Fibroblast of skin of scalp (primary cell): Measurements from ENCODE around the gene CPT1B. TPM values are rescaled to one million over a fixed set of nuclear protein-coding genes. Genes with fewer than 3 reads are reported as not detected.
"Not testable (repeated sequence)": the region's sequence is repeated elsewhere in the genome, so short reads cannot be mapped to it uniquely, and the experiment has no call there.

Experiments used
- DNase-seq: peaks from one replicate; pipeline ENCODE4 v3.0.0-alpha.2; 2013
- polyA plus RNA-seq, 2 experiments: library from polyadenylated mRNA; unstranded; fragments of 120-200 nt; gene quantifications; one replicate each; pipeline ENCODE4 v1.2.1, GENCODE V29; 2013; ENCODE audit not compliant: insufficient read length in 2 of 2

CPT1B gene
- 5.6 TPM for polyA plus RNA-seq (2013, experiment 1 of 2; ENCODE audit: insufficient read length)
- polyA plus RNA-seq (2013, experiment 2 of 2; ENCODE audit: insufficient read length): 5.9 TPM

GRCh38 chr22:50577987-50578775 lies at the start of gene CPT1B:
CPT1B (minus strand) TSS chr22:50578427; CDS start chr22:50577915, 512 bp downstream.
- DNase-seq: peak; percentile 44

- no peak for DNase-seq
These were observed 48.8 kb upstream of the CPT1B start for GRCh38 chr22:50626850-50627641.

DNA sequence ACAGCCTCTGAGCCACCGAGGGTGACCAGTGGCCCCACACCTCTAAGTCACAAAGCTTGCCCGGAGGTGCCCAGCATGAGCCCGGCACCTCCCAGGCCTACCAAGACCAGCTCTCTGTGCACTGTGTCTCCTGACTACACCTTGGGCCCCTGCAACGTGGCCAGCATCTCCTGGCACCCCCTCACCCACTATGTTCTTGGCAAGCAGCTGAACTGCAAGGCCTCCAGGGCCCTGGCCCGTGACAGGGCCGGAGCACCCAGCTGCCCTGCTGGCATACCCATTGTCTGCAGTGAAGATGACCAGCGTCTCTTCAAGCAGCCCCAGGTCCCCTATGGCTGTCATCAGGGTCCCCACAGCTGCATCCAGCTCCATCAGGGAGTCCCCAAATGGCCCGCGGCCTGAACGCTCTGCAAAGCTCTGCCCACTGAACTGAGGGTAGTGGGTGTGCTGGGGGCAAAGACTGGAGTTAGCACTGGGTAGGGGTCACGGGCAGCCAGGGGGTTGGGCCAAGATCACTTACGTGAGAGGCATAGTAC lies 48.2 kb upstream of the CPT1B start:
- DNase-seq: no peak

DNA sequence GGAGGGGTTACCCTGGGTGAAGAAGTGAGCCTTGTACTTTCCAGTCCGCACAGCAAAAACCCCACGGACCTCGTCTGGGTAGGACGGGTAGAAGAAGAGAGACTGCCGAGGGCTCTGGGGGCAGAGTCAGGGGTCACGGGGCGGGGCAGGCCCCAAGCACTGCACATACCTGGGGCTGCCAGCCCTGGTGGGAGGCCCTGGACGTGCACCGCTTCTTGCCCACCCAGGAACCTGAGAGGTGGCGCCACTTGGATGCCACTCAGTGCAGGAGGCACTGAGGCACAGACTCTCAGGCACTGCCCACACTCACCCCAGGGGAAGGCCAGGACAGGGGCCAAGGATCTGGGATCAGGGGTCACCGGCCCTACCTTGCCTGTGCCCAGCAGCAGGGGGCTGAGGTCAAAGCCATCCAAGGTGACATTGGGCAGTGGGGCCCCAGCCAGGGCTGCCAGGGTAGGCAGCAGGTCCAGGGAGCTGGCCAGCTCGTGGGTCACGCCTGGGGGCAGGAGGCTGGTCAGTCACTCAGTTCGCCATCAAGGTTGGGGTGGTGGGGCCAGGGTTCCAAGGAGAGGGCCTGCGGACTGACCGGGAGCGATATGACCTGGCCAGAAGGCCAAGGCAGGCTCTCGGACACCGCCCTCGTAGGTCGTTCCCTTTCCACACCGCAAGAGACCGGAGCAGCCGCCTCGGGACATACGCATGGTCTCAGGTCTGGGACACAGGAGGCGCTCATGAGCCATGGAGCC lies 47.5 kb upstream of the CPT1B start:
- DNase-seq: no peak

DNA sequence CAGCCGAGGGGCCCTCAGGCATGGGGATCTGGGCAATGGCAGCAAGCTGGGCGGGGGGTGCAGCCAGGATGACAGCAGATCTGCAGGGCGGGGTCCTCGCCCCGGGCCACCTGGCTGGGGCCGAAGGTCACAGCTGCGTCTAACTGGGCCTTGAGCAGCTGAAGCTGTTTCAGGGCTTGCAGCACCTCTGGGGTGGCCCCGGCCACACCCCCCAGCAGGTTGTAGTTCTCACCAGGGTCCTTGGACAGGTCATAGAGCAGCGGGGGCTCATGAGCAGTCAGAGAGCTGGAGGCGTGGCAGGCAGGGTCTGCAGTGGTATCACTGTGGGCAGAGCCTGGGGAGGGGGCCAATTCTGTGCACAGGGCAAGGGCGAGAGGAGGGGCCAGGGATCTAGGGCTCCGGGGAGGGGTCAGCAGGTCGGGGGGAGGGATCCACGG lies 46.9 kb upstream of the CPT1B start:
- no peak for DNase-seq

DNA sequence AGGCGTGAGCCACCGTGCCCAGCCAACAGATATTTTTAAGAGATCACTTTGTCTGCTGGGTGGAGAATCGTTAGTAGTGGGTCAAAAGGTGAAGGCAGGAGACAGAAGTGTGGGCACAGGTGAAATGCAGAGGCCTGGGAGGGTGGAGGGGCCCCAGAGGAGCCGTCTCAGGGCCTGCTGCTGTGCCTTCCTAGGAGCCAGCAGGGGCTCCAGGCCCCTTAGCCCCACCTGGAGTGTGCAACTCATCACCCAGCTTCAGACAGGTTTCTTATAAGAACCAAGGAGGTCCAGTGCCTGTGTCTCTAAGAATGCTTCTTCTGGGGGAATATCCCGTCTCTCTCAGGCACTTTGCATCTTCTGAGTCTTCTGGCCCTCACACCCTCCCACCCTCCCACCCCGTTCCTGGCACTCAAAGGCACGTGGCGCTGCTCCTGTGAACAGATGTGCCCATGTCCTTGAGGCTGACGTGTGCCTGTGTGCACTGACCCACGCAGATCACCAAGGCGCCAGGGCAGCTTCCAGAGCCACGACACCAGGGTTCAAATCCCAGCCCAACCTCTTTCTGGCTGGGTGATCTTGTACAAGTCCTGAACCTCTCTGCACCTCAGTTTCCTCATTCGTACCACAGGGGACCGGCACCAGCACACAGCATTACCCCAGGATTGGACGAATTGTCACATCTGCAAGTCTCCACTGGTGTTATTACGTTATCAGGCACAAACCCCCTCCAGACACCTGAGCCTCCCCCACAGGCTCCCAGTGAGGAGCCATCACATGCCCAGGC lies 46.3 kb upstream of the CPT1B start:
- DNase-seq: no peak

DNA sequence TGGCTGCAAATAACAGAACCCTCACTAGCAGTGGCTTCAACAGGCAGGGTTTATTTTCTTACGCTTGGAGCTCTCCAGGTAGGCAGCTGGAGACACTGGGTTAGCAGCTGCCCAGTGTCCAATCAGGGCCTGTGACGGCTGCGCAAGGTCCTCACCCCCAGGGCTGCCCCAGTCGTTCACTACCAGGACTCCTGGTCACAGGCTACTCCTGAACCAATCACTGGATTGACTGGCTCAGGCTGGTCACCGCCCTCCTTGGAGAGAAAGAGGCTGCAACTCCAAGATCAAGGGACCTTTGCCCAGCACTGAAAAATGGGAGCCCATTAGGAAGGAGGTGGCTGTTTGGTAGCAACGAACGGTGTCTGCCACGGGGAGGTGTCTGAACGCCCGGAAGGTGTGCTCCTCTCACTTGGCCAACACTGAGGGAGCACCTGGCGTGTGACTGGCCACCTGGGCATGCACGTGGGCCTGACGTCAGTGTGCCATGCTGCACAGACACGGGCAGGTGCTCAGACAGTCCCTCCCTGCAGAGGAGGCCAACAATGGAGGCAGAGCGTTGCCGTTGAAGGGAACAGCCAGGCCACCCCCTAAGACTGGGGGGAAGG lies 44.6 kb upstream of the CPT1B start:
- DNase-seq: no peak

GRCh38 chr22:50621948-50622722 lies 43.9 kb upstream of the CPT1B start:
- no peak for DNase-seq

DNA sequence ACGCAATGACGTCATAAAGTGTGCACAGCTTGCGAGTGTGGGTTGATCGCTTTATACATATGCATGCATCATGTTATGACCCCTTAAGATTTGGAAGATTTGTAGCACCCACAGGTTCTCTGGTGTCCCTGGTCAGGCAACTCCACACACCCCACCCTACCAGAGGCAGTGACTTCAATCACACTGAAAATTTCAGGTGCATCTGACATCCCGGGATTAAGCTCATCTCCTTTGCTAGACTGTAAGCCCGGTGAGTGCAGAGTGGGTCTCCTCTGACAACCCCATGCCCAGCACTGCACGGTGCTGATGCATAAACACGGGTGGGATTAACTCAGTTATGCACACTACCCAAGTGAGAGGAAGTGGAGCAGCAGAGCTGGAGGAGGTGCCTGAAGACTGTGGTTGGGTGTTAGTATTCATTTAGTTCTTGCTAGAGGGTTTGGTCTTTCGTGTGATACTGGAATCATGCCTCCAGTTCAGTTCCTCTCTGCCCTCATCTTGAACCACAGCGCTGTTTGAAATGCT lies 43.2 kb upstream of the CPT1B start:
- DNase-seq: no peak

DNA sequence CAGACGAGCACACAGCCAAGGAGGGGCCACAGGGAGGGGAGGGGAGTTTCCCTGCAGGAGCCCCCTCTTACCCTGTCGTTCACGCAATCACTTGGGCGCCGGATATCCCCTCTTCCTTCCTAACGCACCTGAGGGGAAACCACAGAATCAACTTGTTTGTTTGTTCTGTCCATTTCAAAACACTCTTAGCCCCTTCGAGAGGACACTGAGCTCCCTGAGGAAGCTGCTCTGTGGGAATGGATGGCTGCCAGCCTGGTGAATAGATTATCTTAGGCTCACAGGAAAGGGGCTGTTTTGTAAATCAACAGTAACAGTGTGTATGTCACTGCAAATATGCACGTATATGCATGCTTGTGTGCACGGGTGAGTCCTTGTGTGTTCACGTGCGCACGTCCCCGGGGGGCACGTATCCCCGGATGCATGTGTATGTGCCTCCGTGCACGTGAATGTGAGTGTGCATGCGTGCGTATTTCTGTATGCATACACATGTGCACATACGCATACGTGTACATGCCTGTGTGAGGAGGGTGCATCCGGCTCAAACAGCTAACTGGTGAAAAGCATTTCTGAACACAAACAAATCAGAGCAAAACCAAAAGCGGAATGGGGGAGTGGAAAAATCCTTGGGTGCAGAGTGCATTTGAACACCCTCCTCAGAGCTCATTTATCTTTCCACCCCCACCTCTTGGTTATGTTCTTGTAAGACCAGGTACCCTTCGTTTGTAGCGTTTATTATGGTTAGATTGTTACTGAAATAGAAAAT lies 42.5 kb upstream of the CPT1B start:
- DNase-seq: peak; percentile 11

DNA sequence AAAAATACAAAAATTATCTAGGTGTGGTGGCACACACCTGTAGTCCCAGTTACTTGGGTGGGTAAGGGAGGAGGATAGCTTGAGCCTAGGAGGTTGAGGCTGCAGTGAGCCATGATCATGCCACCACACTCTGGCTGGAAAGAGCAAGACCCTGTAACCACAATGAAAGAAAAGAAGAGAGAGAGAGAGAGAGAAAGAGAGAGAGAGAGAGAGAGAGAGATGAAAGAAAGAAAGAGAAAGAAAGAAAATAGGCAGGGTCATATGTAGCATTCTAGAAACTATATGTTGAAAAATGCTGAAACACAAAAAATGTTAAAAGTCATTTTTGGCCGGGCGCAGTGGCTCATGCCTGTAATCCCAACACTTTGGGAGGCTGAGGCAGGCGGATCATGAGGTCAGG lies 36.1 kb upstream of the CPT1B start:
- DNase-seq: not testable (repeated sequence)

DNA sequence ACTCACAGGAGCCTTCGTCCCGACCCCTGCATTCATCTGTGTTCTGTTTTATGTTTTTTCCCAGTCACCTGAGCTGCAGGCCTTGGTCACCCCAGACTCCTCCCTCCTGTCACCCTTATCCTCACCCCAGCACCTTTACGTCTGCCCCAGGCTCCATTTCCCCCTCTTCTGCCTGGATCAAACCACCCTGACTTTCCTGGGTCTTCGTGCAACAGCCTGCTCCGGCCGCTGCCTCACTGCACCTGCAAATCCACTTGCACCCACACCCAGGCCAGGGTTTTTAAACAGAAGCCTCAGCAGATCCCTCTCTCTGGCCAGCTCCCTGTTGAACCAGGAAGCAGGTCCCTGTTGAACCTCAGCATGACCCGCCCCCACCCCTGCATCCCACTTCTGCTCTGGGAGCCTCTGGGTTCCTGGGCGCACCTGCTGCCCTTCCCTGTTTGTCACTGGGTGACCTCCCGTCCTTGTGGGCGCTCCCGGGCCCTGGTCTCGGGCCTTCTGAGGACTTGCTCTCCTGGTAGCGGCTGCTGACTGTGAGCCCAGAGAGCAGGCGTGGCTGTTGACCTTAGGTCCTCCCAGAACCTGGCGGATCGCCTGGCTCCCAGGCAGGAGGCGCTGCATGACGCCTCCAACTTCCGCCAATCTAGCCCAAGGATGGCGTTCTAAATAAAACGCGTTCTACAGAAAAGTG lies 35.2 kb upstream of the CPT1B start:
- DNase-seq: no peak

GRCh38 chr22:50612528-50613221 lies 34.4 kb upstream of the CPT1B start:
- no peak for DNase-seq

- DNase-seq: no peak
These were observed 33.9 kb upstream of the CPT1B start for GRCh38 chr22:50612168-50612527.

GRCh38 chr22:50611341-50612060 lies 33.3 kb upstream of the CPT1B start:
- DNase-seq: no peak

- no peak for DNase-seq
These were observed 32.4 kb upstream of the CPT1B start for GRCh38 chr22:50610581-50610980.

- DNase-seq: no peak
These were observed 31.8 kb upstream of the CPT1B start for GRCh38 chr22:50610041-50610451.

GRCh38 chr22:50609599-50609998 lies 31.4 kb upstream of the CPT1B start:
- DNase-seq: no peak
